ENCODE data around the gene ARGLU1.

The ARGLU1 gene

GRCh38 chr13:106522898-106523525 lies 44.9 kb downstream of the ARGLU1 start:
- no peak for DNase-seq

- no peak for DNase-seq
Observed at GRCh38 chr13:106522112-106522705, 45.7 kb downstream of the ARGLU1 start.

- DNase-seq, result no peak
Observed at GRCh38 chr13:106521095-106521799, 46.7 kb downstream of the ARGLU1 start.

GRCh38 chr13:106520251-106521054 lies 47.5 kb downstream of the ARGLU1 start:
- no peak for DNase-seq

- DNase-seq, result no peak
Observed at GRCh38 chr13:106518512-106518911, 49.4 kb downstream of the ARGLU1 start.

- DNase-seq, result no peak
Observed at GRCh38 chr13:106517109-106517847, 50.7 kb downstream of the ARGLU1 start.

GRCh38 chr13:106515635-106516254 lies 52.2 kb downstream of the ARGLU1 start:
- DNase-seq, result no peak

- no peak for DNase-seq
Observed at GRCh38 chr13:106514928-106515634, 52.9 kb downstream of the ARGLU1 start.

- DNase-seq, result no peak
Observed at GRCh38 chr13:106513025-106513983, 54.6 kb downstream of the ARGLU1 start.

- DNase-seq, result no peak
Observed at GRCh38 chr13:106507560-106508274, 60.2 kb downstream of the ARGLU1 start.

- DNase-seq, result no peak
Observed at GRCh38 chr13:106506286-106506685, 61.7 kb downstream of the ARGLU1 start.

- no peak for DNase-seq
Observed at GRCh38 chr13:106505732-106506131, 62.2 kb downstream of the ARGLU1 start.

GRCh38 chr13:106505295-106505694 lies 62.6 kb downstream of the ARGLU1 start:
- DNase-seq, result no peak

- DNase-seq, result no peak
Observed at GRCh38 chr13:106503730-106504453, 64.0 kb downstream of the ARGLU1 start.

GRCh38 chr13:106503272-106503671 lies 64.7 kb downstream of the ARGLU1 start:
- no peak for DNase-seq

- DNase-seq, result no peak
Observed at GRCh38 chr13:106500445-106500844, 67.5 kb downstream of the ARGLU1 start.

GRCh38 chr13:106499896-106500295 lies 68.0 kb downstream of the ARGLU1 start:
- DNase-seq, result no peak

GRCh38 chr13:106499113-106499512 lies 68.8 kb downstream of the ARGLU1 start:
- no peak for DNase-seq

GRCh38 chr13:106498571-106498970 lies 69.4 kb downstream of the ARGLU1 start:
- DNase-seq, result no peak

Data from NCI-H2029 (cell line).